22Rv1 (cell line): ENCODE results near the gene RNPEPL1.

Experiments used
- ZFX ChIP-seq: fragments of 450-650 bp; IDR thresholded peaks from 2 replicates; pipeline ENCODE4 v1.6.1; 2017; ENCODE audit warnings: antibody characterized with exemption, borderline replicate concordance
- TF ChIP-seq, protein P1 (sequence below): fragments of 450-650 bp; IDR thresholded peaks from 2 replicates; pipeline ENCODE4 v1.5.1; 2017; ENCODE audit warnings: mild to moderate bottlenecking

DNA sequence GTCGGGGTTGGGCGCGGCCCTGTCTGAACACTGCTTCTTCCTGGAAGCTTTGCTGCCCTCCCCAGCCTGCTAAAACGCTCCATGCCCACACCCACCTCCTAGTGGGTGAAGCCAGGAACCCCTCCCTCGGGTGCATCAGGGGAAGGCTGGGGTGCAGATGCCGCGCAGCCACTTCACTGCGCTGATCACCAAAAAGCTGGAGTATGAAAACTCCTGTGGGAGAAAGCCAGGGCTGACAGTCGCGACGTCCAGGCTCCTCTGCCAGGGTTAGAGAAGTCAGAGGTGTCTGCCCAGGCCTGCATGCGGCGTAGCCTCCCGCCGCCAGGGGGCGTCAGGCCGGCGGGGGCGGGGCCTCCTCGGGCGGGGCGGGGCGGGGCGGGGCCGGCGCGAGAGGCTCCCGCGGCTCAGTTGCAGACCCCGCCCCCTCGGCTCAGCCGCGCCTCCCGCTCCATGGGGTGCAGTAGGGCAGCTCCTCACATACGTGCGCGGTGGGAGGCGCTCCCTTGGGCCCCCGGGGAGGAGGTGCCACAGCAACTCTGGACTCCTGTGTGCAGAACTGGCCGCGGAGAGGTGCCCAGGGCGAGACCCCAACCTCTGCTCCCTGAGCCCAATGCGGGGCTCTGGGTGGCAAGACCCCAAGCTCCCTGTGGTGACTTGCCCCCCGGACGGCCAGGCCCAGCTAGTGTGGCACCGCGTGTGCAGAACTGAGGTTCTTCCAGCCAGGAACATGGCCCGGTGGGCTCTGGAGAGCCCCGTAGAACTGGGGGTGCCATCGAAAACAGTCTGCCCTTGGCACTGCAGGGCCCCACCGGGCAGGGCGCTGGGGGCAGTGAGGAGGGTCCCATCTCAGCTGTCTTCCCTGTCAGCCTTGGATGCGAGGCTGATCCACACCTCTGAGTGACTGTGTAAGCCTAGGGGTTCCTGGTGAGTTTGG, 1.8 kb upstream of the RNPEPL1 start:
- TF ChIP-seq, protein P1, sequence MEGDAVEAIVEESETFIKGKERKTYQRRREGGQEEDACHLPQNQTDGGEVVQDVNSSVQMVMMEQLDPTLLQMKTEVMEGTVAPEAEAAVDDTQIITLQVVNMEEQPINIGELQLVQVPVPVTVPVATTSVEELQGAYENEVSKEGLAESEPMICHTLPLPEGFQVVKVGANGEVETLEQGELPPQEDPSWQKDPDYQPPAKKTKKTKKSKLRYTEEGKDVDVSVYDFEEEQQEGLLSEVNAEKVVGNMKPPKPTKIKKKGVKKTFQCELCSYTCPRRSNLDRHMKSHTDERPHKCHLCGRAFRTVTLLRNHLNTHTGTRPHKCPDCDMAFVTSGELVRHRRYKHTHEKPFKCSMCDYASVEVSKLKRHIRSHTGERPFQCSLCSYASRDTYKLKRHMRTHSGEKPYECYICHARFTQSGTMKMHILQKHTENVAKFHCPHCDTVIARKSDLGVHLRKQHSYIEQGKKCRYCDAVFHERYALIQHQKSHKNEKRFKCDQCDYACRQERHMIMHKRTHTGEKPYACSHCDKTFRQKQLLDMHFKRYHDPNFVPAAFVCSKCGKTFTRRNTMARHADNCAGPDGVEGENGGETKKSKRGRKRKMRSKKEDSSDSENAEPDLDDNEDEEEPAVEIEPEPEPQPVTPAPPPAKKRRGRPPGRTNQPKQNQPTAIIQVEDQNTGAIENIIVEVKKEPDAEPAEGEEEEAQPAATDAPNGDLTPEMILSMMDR = peak; percentile 97
- TF ChIP-seq ZFX = no peak
